GM12874 (cell line): Measurements from ENCODE around the gene CACNA1F.

Experiments used
- CTCF ChIP-seq: IDR thresholded peaks from 2 replicates; pipeline ENCODE4 v1.5.1; 2011; ENCODE audit warnings: low read depth, mild to moderate bottlenecking, control low read depth, low read length, moderate library complexity; ENCODE audit not compliant: insufficient read depth

Gene CACNA1F

GRCh38 chrX:49233176-49233575, at the start of gene CACNA1F:
Gene CACNA1F (minus strand): TSS chrX:49233340. CDS start chrX:49233309, 31 bp downstream.
- no peak for TF ChIP-seq CTCF

- no peak for TF ChIP-seq CTCF
Measured at GRCh38 chrX:49282647-49283011, 49.5 kb upstream of the CACNA1F start.

- no peak for TF ChIP-seq CTCF
Measured at GRCh38 chrX:49278081-49278480, 44.9 kb upstream of the CACNA1F start.

- TF ChIP-seq CTCF, result no peak
Measured at GRCh38 chrX:49277535-49277830, 44.3 kb upstream of the CACNA1F start.

GRCh38 chrX:49276671-49277534, 43.8 kb upstream of the CACNA1F start:
- no peak for TF ChIP-seq CTCF

- TF ChIP-seq CTCF, result no peak
Measured at GRCh38 chrX:49276207-49276606, 43.1 kb upstream of the CACNA1F start.

- no peak for TF ChIP-seq CTCF
Measured at GRCh38 chrX:49273181-49273727, 40.1 kb upstream of the CACNA1F start.
